ENCODE results near the gene TNFRSF18. TPM values are rescaled to one million over a fixed set of nuclear protein-coding genes. Genes with fewer than 3 reads are reported as not detected.

The TNFRSF18 gene
- total RNA-seq, 2 experiments from 2014 or later = 17.5 to 18.8 TPM

DNA sequence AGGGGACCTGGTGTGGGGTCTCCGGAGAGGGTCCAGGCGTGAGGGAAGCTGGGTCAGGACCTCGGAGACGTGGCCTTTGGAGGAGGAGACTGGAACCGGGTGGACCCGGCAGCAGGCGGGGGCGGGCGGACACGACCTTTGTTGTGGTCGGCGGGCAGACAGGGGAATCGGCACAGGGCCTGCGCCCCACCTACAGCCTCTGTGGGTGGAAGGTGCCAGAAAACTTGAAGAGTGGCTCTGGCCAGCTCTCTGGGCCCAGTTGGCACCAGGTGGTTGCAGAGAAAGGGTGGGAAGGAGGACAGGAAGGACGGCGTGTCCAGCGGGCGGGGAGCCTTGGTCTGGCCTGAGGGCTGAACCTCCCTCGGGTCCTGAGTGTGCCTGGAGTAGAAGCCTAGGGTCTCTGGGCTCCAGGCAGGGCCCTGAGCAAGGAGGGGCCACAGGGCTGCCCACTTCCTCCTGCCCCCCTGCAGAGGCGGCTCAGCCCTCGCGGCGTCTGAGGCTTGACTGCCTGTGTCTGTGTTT lies 40.4 kb downstream of the TNFRSF18 start:
- no peak for DNase-seq
- no peaks in the 10 kb centered on the region for H3K9me3 Mint-ChIP-seq (ENCODE audit: insufficient read depth)
- H3K27me3 Mint-ChIP-seq (ENCODE audit: low read depth) = peaks cover 3% of the 10 kb centered on the region
- no peak for ATAC-seq
- POLR2A ChIA-PET = no interaction called here
- peaks cover 10% of the 10 kb centered on the region for H3K4me1 Mint-ChIP-seq (ENCODE audit: low read depth)
- H3K36me3 Mint-ChIP-seq (ENCODE audit: low read depth) = no peaks in the 10 kb centered on the region
- H3K4me3 Mint-ChIP-seq = no peak overlapping the region
- H3K27ac Mint-ChIP-seq = no peak overlapping the region
- CTCF ChIA-PET = interaction anchor here (1.4 kb wide), 1 partner anchor 43 kb away, joined by 3 read pairs; no protein-coding TSS in a partner anchor

DNA sequence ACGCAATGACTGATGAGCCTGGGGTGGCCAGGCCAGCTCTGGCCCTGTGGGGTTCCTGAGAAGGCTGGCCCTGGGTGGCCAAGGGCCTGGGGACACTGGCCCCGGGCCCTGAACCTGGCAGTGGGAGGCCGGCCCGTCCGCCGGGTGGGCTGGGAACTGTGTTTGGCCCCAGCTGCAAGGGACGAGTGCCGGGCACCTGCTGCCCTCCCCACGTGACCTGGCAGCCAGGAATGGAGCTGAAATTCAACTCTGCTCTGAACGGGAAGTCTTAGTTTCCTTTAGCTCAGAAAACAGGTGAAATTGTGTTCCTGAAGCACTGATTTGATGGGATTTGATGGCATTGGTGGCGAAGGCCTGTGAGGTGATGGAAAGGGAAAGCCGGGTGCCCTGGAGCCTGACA lies 40.9 kb downstream of the TNFRSF18 start:
- Mint-ChIP-seq H3K4me1 (ENCODE audit: low read depth) (peaks cover 9% of the 10 kb centered on the region), H3K27ac (no peak overlapping the region), H3K36me3 (ENCODE audit: low read depth) (no peaks in the 10 kb centered on the region), H3K27me3 (ENCODE audit: low read depth) (peaks cover 3% of the 10 kb centered on the region), H3K9me3 (ENCODE audit: insufficient read depth) (no peaks in the 10 kb centered on the region), H3K4me3 (no peak overlapping the region)
- DNase-seq (no peak), ATAC-seq (no peak)
- ChIA-PET POLR2A (no interaction called here), CTCF (interaction anchor here (0.7 to 1.4 kb wide), 3 partner anchors 43 to 47 kb away, joined by 3 to 4 read pairs (median 3); no protein-coding TSS in a partner anchor)

DNA sequence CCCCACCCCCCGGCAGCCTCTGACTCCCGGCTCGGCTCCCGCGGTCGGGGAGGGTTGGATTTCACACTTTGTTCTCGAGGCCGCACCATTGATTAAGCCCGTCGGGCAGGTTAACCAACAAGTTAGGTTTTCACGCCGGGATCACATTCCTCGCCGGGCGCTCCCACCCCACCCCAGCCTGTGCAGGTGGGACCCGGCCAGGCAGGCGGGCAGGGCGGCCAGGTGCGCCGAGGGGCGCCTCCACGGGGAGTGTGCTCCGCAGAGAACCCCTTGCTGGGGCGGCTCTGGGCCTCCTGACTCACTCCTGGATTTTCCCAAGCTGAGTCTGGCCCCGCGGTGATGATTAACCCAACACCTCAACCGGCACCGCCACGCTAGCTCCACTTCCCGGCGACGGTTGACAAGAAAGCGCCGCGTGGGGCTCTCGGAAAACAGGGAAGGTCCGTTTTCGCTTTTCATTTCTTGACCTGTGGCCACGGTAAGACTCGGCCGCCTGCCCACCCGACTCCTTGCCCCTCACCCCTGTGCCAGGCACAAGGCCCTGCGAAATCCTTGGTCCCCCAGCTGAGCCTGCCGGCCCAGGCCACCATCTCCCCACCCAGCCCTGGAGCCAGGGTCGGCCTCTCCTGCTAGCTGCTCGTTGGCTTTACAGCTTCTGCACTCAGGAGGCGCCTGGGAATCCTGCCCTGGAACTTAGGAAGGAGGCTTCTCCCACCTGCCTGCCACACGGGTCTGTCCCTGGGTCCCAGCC lies 41.5 kb downstream of the TNFRSF18 start:
- DNase-seq (no peak), ATAC-seq (no peak)
- Mint-ChIP-seq H3K9me3 (ENCODE audit: insufficient read depth) (no peaks in the 10 kb centered on the region), H3K4me1 (ENCODE audit: low read depth) (peaks cover 3% of the 10 kb centered on the region), H3K27me3 (ENCODE audit: low read depth) (peaks cover under 1% of the 10 kb centered on the region), H3K36me3 (ENCODE audit: low read depth) (no peaks in the 10 kb centered on the region), H3K27ac (no peak overlapping the region), H3K4me3 (no peak overlapping the region)
- ChIA-PET CTCF (interaction anchor here (0.7 to 1.3 kb wide), 2 partner anchors 42 to 47 kb away, joined by 3 to 4 read pairs; no protein-coding TSS in a partner anchor), POLR2A (no interaction called here)

DNA sequence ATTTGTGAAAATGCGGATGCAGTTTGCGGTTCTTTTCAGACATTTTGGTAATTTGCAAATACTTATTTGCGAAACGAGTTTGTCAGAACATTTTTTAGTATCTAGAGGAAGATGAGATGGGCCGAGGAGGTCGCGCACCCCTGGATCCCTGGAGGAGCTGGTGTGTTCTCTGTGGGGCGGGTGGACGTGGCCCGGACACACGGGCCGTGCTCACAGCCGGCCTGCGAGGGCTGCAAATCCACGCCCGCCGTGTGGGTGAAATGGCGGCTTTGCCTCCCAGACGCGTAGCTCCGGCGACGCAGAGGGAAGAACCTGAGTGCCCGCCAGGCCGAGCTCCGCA lies 42.1 kb downstream of the TNFRSF18 start:
- Mint-ChIP-seq H3K36me3 (ENCODE audit: low read depth) (no peaks in the 10 kb centered on the region), H3K27me3 (ENCODE audit: low read depth) (no peaks in the 10 kb centered on the region), H3K9me3 (ENCODE audit: insufficient read depth) (no peaks in the 10 kb centered on the region), H3K4me3 (no peak overlapping the region), H3K4me1 (ENCODE audit: low read depth) (no peaks in the 10 kb centered on the region), H3K27ac (no peak overlapping the region)
- ChIA-PET CTCF (interaction anchor here (1.3 kb wide), 1 partner anchor 42 kb away, joined by 4 read pairs; no protein-coding TSS in a partner anchor), POLR2A (no interaction called here)
- DNase-seq = no peak
- no peak for ATAC-seq

DNA sequence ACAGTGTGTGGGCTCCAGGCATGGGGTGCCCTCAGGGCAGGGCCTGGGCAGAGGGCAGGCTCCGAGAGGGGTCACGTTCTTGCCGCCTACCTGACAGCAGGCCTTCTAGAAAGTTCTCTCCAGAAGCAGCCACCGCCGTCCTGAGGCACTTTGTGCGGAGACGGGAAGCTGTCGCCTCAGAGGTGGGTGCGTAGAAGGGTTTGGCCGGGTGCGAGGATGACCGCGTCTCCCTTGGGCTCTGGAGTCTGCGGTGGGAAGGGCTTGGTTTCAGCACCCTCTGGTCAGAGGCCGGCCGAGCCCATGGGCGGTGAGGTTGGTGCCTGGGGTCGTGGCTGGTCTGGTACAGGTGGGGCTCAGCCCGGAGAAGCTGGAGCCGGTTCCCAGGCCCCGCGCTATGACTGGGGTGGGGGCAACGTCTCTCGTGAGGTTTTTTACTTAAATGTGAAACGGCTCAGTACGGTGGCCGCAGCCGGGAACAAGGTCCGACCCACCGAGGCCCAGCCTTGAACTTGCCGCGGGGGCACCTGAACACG lies 42.8 kb downstream of the TNFRSF18 start:
- Mint-ChIP-seq H3K4me1 (ENCODE audit: low read depth) (no peaks in the 10 kb centered on the region), H3K4me3 (no peak overlapping the region), H3K27me3 (ENCODE audit: low read depth) (no peaks in the 10 kb centered on the region), H3K36me3 (ENCODE audit: low read depth) (no peaks in the 10 kb centered on the region), H3K27ac (no peak overlapping the region), H3K9me3 (ENCODE audit: insufficient read depth) (no peaks in the 10 kb centered on the region)
- no peak for ATAC-seq
- CTCF ChIA-PET = no interaction called here
- no peak for DNase-seq
- POLR2A ChIA-PET = no interaction called here

DNA sequence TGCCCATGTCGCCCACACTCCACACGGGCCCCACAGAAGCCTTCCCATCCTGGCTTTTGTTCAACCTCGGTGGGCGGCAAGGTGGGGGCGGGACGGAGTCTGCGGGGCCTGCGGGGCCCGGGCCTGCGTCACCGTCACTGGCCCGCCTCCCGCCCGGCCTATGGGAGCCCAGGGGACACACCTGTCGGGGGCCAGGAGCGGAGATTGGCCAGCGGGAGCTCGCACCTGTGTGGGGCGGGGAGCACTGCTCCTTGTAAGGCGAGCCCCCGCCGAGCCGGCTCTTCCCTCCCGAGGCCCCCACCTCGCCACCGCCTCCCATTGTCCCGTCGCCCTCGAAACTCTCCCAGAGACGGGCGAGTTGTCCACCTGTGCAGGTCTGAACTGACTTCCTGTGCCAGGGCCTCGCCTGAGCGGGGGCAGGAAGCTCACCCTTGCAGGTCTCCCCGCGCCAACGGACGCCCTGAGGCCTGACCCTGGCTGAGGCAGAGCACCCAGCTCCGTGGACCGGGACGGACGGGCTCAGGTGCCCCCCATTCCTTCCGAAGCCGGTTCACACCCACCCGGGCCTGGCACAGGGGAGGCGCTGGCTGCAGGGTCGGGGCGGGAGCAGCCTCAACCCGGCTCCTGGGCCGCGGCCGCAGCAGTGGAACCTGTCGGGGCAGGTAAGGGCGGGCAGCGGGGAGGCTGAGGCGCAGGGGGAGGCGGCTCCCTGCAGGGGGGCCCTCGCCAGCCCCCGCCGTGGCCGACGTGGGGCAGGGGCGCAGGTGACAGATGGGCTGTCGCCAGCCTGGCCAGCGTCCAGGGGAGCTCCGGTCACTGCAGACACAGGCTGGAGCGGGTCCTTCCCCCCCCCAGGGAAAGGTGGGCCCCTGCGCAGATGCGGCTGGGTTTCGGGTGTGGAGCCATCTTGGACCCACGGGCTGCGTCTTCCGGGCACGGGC lies 43.5 kb downstream of the TNFRSF18 start:
- ChIA-PET CTCF (interaction anchor here (0.6 kb wide), 1 partner anchor 17 kb away, joined by 3 read pairs; no protein-coding TSS in a partner anchor), POLR2A (no interaction called here)
- H3K4me3 Mint-ChIP-seq = no peak overlapping the region
- no peaks in the 10 kb centered on the region for H3K36me3 Mint-ChIP-seq (ENCODE audit: low read depth)
- no peaks in the 10 kb centered on the region for H3K9me3 Mint-ChIP-seq (ENCODE audit: insufficient read depth)
- H3K4me1 Mint-ChIP-seq (ENCODE audit: low read depth) = no peaks in the 10 kb centered on the region
- H3K27me3 Mint-ChIP-seq (ENCODE audit: low read depth) = no peaks in the 10 kb centered on the region
- H3K27ac Mint-ChIP-seq = no peak overlapping the region
- no peak for DNase-seq
- no peak for ATAC-seq

DNA sequence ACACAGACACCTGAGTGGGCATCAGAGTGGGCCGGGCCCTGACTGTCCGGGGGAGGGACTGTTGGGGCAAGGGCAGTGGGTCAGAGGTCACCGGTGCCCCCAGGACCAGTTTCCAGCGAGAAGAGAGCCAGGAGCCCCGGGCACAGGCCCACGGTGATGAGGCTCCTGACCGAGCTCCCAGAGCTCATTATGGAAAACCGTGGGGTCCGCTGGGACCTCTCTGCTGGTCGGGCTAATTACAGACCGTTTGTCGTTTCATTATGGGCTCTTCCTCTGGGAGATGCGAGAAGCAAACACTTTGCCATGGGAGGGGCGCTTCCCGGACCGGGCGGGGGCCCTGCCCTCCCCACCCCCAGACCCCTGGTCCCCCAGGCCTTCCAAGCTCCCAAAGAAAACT lies 44.7 kb downstream of the TNFRSF18 start:
- no peak overlapping the region for H3K27ac Mint-ChIP-seq
- DNase-seq (no peak), ATAC-seq (no peak)
- POLR2A ChIA-PET = no interaction called here
- no peak overlapping the region for H3K4me3 Mint-ChIP-seq
- no peaks in the 10 kb centered on the region for H3K9me3 Mint-ChIP-seq (ENCODE audit: insufficient read depth)
- peaks cover 5% of the 10 kb centered on the region for H3K4me1 Mint-ChIP-seq (ENCODE audit: low read depth)
- no peaks in the 10 kb centered on the region for H3K27me3 Mint-ChIP-seq (ENCODE audit: low read depth)
- H3K36me3 Mint-ChIP-seq (ENCODE audit: low read depth) = no peaks in the 10 kb centered on the region
- CTCF ChIA-PET = no interaction called here

DNA sequence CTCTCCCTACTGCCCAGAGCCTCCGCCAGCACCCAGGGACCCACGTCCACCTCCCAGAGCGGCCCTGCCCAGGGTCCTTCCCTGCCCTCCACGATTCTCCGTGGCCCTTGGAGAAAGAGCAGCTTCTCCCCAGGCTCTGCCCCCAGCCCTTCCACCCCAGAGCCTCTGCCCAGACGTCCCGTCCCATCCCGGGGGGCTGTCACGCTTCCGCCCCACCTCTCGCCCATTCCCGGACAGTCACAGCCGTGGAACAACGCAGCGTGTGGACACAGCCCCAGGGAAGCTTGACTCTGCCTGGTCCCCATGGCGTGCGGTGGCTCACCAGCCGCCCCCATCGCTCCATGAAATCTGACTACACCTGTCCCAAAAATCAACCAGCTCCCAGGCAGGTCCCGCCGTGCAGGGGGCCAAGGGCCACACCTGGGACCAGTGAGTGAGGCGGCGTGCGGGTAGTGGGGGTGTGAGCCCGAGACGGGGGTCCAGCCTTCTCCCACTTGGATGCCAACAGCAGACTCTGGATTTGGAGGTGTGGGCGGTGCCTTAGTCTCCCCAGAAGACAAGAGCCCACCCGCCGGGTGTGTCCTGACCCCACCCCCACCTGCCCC lies 45.2 kb downstream of the TNFRSF18 start:
- peaks cover 5% of the 10 kb centered on the region for H3K4me1 Mint-ChIP-seq (ENCODE audit: low read depth)
- CTCF ChIA-PET = no interaction called here
- H3K27me3 Mint-ChIP-seq (ENCODE audit: low read depth) = no peaks in the 10 kb centered on the region
- DNase-seq (no peak), ATAC-seq (no peak)
- POLR2A ChIA-PET = no interaction called here
- H3K4me3 Mint-ChIP-seq = no peak overlapping the region
- no peak overlapping the region for H3K27ac Mint-ChIP-seq
- no peaks in the 10 kb centered on the region for H3K9me3 Mint-ChIP-seq (ENCODE audit: insufficient read depth)
- no peaks in the 10 kb centered on the region for H3K36me3 Mint-ChIP-seq (ENCODE audit: low read depth)

DNA sequence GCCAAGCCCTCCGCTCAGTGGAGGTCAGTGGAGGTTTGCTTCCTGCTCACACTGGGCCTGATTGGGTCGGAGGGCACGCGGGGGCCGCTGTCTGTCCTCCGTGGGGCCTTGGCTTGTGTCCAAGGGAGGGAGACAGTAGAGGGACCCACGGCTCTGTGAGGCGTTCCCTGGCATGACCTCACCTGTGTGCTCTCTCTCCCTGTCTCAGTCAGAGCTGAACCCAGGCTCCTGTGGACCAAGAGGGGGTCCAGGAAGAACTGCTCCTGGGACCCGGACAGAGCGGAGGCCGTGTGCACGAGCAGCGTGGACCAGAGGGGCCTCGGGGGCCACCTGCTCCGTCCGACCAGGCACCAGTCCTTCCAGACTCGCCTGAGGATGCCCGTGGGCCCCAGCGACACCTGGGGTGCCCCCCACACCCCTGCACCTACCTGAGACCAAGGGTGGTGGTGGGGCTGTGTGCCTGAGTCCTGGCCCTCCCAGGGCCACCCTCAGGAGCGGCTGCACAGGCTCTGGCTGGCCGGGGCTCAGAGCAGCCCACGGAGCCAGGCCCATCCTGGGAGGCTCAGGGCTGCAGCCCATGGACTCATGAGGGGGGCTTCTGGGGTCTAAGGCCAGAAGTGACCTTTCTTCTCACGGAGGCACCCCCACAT lies 46.0 kb downstream of the TNFRSF18 start:
- Mint-ChIP-seq H3K27me3 (ENCODE audit: low read depth) (no peaks in the 10 kb centered on the region), H3K4me3 (no peak overlapping the region), H3K27ac (no peak overlapping the region), H3K36me3 (ENCODE audit: low read depth) (no peaks in the 10 kb centered on the region), H3K9me3 (ENCODE audit: insufficient read depth) (no peaks in the 10 kb centered on the region), H3K4me1 (ENCODE audit: low read depth) (peaks cover 5% of the 10 kb centered on the region)
- DNase-seq (no peak), ATAC-seq (no peak)
- CTCF ChIA-PET = no interaction called here
- POLR2A ChIA-PET = no interaction called here

DNA sequence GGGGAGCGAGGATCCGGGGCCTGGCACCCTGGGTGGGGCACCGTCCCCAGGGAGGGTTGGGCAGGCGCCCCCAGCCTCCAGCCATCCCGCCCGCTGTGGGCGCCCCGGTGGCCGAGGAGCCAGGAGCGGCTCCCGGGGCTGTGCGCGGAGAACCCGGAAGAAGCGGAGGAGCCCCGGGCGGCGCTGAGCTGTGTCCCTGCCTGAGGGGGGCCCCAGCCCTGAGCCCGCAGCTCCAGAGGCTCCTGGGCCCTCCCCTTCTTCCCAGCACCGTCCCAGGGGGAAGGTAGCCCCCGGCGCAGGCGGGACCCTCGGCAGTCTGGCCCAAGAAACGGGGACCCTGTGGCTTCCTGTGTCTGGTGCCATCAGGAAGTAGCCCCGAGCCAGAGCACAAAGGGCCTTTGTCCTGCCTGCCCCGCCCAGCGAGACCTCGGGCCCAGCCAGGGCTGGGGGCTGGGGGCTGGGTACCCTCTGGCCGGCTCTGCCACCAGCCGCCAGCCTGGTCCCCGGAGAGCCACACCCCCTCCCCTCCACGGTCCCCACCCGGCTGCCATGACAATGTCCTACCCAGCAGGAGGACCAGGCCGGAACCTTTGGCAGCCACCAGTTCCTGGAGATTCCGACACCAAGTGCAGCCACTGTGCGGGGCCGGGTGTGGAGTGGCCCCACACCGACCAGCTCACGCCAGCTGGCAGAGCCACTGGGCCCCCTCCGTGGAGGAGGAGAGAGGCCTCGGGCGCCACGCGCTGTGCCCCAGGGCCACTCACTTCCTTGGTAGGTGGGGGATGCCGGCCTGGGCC lies 48.3 kb downstream of the TNFRSF18 start:
- H3K9me3 Mint-ChIP-seq (ENCODE audit: insufficient read depth) = peaks cover 5% of the 10 kb centered on the region
- DNase-seq = peak; percentile 39
- peak overlapping the region; percentile 53 for H3K4me3 Mint-ChIP-seq
- H3K27ac Mint-ChIP-seq = peak overlapping the region; percentile 39
- peaks cover 5% of the 10 kb centered on the region for H3K36me3 Mint-ChIP-seq (ENCODE audit: low read depth)
- peaks cover 7% of the 10 kb centered on the region for H3K4me1 Mint-ChIP-seq (ENCODE audit: low read depth)
- ATAC-seq = peak; percentile 80
- no peaks in the 10 kb centered on the region for H3K27me3 Mint-ChIP-seq (ENCODE audit: low read depth)
- ChIA-PET CTCF (interaction anchor here (0.7 to 1.7 kb wide), 4 partner anchors 22 to 97 kb away, joined by 3 to 6 read pairs (median 4); no protein-coding TSS in a partner anchor), POLR2A (interaction anchor here (0.6 to 2.2 kb wide), 5 partner anchors 9 to 49 kb away, joined by 3 to 7 read pairs (median 3); no protein-coding TSS in a partner anchor)
